Activated CD8-positive, alpha-beta T cell treated with anti-CD3 and anti-CD28 coated beads, Interleukin-2, amount 10 ng/mL, durations not matched to agents 7 days and 5 days (primary cell): ENCODE results near the gene UNC93B1. TPM values are rescaled to one million over a fixed set of nuclear protein-coding genes. Genes with fewer than 3 reads are reported as not detected.

Experiments
- ATAC-seq: fragments of 150-1000 bp; cut with Tn5 transposase; one replicate; pipeline ENCODE4 v1.10.0; 2021; ENCODE audit warnings: moderate library complexity
- CTCF ChIA-PET: fragments of 350-600 bp; sonication (Branson Sonifier 250); formaldehyde crosslinking; loops from one replicate; lab custom pipeline; 2021; ENCODE audit warnings: antibody characterized with exemption; lab: Charles Lee
- POLR2A ChIA-PET: fragments of 350-600 bp; sonication (Branson Sonifier 250); formaldehyde crosslinking; loops from one replicate; lab custom pipeline; 2021; ENCODE audit warnings: antibody characterized with exemption; lab: Charles Lee
- DNase-seq: peaks from one replicate; pipeline ENCODE4 v3.0.0-alpha.2; 2020
- H3K27ac Mint-ChIP-seq: one replicate; pipeline ENCODE4 v1.8.0; 2021; ENCODE audit warnings: mild to moderate bottlenecking, mixed read lengths
- H3K27me3 Mint-ChIP-seq: one replicate; pipeline ENCODE4 v1.8.0; 2021; ENCODE audit warnings: low read depth, mixed read lengths
- H3K36me3 Mint-ChIP-seq: one replicate; pipeline ENCODE4 v1.8.0; 2021; ENCODE audit warnings: low read depth, mixed read lengths
- H3K4me1 Mint-ChIP-seq: one replicate; pipeline ENCODE4 v1.8.0; 2021; ENCODE audit warnings: low read depth, mixed read lengths
- H3K4me3 Mint-ChIP-seq: one replicate; pipeline ENCODE4 v1.8.0; 2021; ENCODE audit warnings: mild to moderate bottlenecking, mixed read lengths
- H3K9me3 Mint-ChIP-seq: one replicate; pipeline ENCODE4 v1.8.0; 2022; ENCODE audit warnings: mixed read lengths; ENCODE audit not compliant: insufficient read depth
- total RNA-seq, 2 experiments: library from RNA; stranded (reverse); gene quantifications; one replicate each; pipeline ENCODE4 v1.2.3, GENCODE V29; 2021

The UNC93B1 gene
- total RNA-seq, 2 experiments from 2014 or later: 27.8 to 29.8 TPM

DNA sequence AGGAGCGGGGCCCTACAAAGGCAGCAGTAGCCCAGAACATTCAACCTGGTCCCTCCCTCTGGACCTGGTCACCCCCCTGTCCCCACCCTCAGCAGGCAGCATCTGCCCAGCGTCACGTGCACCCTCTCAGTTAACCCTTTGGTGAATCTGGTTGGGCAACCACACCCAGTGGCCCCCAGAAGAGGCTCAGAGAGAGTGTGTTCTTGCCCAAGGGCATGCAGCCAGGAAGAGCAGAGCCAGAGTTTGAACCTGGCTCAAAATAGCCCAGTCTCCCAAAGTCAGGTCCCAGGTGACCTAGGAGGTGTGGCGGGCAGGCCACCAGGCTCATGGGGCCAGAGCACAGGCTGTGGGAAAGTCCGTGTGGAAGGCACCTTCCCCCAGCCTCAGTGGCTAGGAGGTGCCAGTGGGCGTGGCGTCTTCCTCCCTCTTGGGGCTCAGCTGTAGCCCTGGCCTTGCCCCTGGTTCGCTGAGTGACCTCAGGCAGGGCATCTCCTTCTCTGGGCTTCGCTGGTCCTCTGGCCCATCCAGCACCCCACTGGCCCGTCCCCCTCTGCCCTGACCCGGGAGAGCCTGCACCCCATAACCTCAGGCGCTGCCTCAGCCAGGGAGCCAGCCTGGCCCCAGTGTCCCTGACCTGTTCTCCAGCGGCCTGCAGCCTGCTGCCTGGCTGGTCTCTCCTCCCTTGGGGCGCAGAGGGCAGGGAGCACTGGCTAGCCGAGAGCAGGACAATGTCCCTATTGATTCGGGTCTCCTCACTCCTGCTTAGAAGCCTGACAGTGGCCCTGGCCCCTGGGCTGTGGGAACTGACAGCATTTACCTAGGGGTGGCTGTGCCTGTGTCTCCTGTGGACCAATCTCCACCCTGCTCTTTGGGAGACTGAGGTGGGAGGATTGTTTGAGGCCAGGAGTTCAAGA lies 13.3 kb upstream of the UNC93B1 start:
- Mint-ChIP-seq H3K4me1 (no peaks in the 10 kb centered on the region), H3K27ac (no peak overlapping the region), H3K9me3 (no peaks in the 10 kb centered on the region), H3K36me3 (no peaks in the 10 kb centered on the region), H3K27me3 (no peaks in the 10 kb centered on the region), H3K4me3 (no peak overlapping the region)
- DNase-seq: no peak
- ATAC-seq: no peak
- ChIA-PET CTCF (no interaction called here), POLR2A (no interaction called here)

DNA sequence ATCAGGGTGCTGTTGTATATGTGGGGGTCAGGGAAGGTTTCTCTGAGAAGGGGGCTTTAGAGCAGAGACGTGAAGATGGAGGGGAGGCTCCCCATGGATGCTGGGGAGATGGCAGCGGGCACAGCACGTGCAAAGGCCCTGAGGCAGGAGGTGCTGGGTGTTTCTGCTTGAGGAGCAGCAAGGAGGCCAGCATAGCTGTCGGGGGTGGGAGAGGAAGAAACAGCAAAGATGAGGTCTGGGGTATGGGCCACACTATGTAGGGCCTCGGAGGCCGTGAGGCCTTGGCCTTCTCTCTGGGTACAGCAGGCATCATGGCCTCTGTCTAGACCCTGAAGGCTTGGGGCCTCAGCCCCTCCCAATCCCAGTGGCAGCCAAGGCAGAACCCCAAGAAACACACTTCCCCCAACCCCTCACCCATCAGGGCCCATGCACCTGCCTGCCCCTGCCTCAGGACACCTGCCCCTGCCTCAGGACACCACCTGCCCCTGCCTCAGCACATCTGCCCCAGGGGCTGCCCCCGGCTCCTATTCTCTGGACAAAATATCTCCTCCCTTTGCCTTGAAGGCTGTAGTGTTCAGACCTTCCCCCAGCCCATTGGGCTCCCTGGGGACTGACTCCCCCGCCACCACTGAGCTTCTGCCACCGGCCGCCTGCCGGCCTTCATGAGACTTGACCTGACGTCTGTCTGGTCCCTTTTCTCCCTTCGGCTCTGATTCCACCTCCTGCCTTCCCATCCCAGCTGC lies 12.4 kb upstream of the UNC93B1 start:
- Mint-ChIP-seq H3K4me1 (no peaks in the 10 kb centered on the region), H3K4me3 (no peak overlapping the region), H3K36me3 (no peaks in the 10 kb centered on the region), H3K9me3 (no peaks in the 10 kb centered on the region), H3K27ac (no peak overlapping the region), H3K27me3 (no peaks in the 10 kb centered on the region)
- ChIA-PET POLR2A (no interaction called here), CTCF (no interaction called here)
- ATAC-seq: no peak
- no peak for DNase-seq

DNA sequence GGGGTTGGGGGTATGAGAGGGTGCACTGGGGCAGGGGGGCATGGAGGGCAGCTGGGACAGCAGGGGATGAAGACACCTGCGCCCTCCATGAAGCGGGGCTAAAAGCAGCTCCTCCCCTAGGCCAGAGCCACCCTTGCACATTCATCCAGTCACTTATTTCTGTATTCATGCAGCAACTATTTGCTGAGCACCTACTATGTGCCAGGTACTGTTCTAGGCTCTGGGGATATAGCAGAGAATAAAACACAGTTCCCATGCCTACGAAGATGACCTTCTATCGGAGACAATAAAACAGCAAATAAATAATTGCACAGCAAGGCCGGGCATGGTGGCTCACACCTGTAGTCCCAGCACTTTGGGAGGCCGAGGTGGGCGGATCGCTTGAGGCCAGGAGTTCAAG lies 11.6 kb upstream of the UNC93B1 start:
- no peaks in the 10 kb centered on the region for H3K27me3 Mint-ChIP-seq
- no peak for DNase-seq
- no peak overlapping the region for H3K4me3 Mint-ChIP-seq
- no peaks in the 10 kb centered on the region for H3K4me1 Mint-ChIP-seq
- no peak for ATAC-seq
- ChIA-PET CTCF (no interaction called here), POLR2A (no interaction called here)
- no peaks in the 10 kb centered on the region for H3K36me3 Mint-ChIP-seq
- H3K27ac Mint-ChIP-seq: no peak overlapping the region
- no peaks in the 10 kb centered on the region for H3K9me3 Mint-ChIP-seq

DNA sequence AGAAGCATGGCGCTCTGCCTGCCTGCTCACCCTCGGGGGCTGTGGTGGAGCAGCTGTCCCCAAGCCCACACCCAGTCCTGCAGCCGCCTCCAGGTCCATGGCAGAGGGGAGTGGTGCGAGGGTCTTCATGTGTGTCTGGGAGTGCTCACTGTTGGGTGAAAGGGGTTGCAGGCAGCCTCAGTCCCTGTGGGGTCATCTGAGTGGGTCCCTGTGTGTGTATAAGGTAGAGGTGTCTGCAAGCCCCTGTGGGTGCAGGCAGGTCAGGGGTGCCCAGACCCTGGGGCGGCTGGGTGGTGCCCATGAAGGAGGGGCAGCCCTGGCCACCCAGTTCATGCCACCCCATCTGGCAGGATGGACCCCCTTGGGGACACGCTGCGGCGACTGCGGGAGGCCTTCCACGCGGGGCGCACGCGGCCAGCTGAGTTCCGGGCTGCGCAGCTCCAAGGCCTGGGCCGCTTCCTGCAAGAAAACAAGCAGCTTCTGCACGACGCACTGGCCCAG lies 11.1 kb upstream of the UNC93B1 start:
- peaks cover 4% of the 10 kb centered on the region for H3K4me1 Mint-ChIP-seq
- no peak for ATAC-seq
- ChIA-PET POLR2A (no interaction called here), CTCF (no interaction called here)
- no peak for DNase-seq
- H3K36me3 Mint-ChIP-seq: no peaks in the 10 kb centered on the region
- H3K9me3 Mint-ChIP-seq: no peaks in the 10 kb centered on the region
- no peak overlapping the region for H3K4me3 Mint-ChIP-seq
- no peaks in the 10 kb centered on the region for H3K27me3 Mint-ChIP-seq
- H3K27ac Mint-ChIP-seq: no peak overlapping the region

DNA sequence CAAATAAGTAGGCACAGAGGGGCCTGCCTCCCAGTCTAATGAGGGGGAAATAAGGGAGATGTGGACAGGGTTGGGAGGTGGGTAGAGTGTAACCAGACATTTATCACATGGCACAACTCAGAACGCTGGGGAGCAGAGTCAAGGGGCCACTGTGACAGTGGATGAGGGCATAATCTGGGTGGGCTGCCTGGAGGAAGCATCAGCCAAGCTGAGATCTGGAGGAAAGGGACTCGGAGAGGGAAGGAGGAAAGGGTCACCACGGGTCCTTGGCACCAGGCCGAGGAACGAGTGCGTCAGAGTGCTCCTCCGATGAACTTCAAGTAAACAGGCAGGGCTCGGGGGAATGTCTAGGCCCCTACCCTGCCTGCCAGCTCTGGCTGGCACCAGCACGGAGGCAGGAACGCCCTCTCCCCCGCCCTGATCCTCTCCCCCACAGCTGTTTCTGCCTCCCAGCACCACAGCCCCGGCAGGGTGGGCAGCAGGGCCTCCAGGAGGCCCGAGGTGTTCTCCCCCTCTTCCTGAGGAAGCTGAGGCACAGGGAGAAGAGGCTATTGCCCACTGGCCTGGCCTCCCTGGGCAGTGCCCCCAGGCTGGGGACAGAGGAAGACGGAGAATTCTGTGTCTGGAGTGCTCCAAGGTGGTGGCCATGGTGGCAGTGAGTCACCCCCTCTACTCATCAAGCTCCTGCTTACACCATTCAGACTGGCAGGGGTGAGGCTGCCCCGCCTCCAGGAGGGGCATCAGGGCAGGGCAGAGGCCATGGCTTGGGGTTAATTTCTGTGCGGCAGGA lies 10.5 kb upstream of the UNC93B1 start:
- POLR2A ChIA-PET: no interaction called here
- Mint-ChIP-seq H3K36me3 (no peaks in the 10 kb centered on the region), H3K9me3 (no peaks in the 10 kb centered on the region), H3K27me3 (no peaks in the 10 kb centered on the region), H3K4me3 (no peak overlapping the region), H3K27ac (no peak overlapping the region), H3K4me1 (peaks cover 9% of the 10 kb centered on the region)
- DNase-seq (no peak), ATAC-seq (peak; percentile 17)
- CTCF ChIA-PET: no interaction called here

DNA sequence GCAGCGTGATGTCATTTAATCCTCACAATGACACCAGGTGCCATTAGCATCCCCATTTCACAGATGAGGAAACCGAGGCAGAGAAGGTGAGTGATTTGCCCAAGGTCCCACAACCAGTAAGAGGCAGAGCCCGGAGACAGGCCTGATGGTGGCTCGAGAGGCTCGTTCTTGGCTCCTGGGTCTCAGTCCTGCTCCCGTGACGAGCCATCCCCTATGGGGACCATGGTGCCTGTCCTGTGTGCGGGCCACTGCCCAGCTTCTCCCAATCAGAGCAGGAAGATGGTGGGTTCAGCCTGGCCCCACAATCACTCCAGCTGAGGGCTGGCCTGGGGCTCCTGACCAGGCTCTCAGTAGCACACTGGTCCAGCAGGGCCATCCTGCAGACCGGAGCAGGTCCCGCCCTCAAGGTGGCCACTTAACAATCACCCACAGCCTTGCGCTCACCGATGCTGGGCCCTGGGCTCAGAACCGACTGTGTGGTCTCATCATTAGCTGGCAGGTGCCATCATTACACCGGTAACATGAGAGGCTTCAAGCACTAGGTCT lies 9.8 kb upstream of the UNC93B1 start:
- Mint-ChIP-seq H3K4me3 (no peak overlapping the region), H3K9me3 (no peaks in the 10 kb centered on the region), H3K36me3 (no peaks in the 10 kb centered on the region), H3K27me3 (no peaks in the 10 kb centered on the region), H3K4me1 (peaks cover 16% of the 10 kb centered on the region), H3K27ac (no peak overlapping the region)
- CTCF ChIA-PET: no interaction called here
- ATAC-seq: no peak
- DNase-seq: no peak
- POLR2A ChIA-PET: no interaction called here

DNA sequence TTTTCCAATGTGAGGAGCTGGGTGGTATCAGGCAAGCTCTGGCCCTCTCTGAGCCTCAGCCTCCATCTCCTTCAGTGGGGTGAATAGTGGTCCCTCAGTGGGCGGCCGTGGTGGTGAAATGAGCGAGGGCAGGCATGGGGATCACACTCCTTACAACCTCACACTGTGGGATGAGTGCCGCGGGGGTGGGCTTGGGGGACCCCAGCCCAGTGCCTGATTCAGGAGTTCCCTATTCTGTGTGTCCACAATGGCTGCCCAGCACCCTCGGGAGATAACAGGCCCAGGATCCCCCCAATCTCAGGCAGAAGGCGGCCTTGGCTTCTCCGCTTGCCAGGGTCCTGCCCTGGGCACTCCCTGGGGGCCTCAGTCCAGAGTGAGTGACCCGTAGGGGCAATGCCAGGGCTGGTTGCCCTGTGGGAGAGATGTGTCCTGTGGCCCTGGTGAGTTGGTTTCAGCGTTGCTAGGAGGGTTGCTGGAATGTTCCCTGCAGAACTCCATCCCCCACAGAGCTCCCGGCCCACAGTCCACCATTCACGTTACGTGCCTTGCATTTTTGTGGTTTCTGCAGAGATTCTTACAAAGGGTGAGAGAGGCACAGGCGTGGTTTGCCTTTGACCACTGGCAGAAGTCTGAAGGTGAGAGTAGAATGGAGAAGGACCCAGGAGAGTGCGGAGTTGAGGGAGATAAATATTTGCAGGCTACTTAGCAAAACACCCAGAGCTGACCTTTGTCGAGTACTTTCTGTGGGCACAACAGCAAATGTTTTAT lies 9.1 kb upstream of the UNC93B1 start:
- no peak for DNase-seq
- ChIA-PET CTCF (interaction anchor here (0.5 kb wide), 1 partner anchor 196 kb away, joined by 3 read pairs; no protein-coding TSS in a partner anchor), POLR2A (no interaction called here)
- Mint-ChIP-seq H3K9me3 (no peaks in the 10 kb centered on the region), H3K27me3 (no peaks in the 10 kb centered on the region), H3K4me1 (peaks cover 16% of the 10 kb centered on the region), H3K4me3 (no peak overlapping the region), H3K27ac (no peak overlapping the region), H3K36me3 (no peaks in the 10 kb centered on the region)
- ATAC-seq: no peak

DNA sequence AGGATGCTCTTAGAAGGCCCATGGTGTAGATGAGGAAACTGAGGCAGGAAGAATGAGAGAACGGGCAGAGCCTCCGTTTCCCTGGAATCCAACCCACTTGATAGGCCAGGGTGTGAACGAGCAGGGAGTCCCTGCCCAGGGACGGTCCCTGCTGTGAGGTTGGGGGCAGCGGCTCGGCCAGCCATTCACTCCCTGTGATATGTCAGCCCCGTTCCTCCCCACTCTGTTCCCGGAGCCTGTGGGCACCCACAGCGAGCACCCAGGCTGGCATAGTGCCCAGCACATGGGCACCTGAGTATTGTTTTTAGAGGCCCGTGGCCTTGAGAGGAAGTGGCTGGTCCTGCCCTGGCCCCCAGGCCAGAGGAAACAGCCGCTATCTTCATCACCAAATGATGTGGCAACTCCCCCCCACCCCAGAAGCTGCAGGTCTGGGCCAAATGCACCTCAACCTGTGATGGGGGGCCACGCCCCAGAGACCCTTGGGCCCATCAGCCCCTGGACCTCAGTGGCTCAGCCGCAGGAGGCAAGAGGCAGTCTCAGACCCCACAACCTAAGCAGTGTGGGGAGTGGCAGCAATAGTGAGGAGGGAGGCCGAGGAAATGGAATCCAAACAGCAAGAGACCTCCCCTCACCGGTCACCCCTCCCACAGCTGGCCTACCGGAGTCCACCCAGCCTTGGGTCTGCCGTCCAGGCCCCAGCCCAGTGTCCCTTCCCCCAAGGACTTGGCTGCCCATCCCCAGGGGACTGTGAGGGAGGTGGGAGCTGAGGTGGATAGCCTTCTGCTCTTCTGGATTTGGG lies 8.3 kb upstream of the UNC93B1 start:
- POLR2A ChIA-PET: no interaction called here
- Mint-ChIP-seq H3K27me3 (no peaks in the 10 kb centered on the region), H3K36me3 (no peaks in the 10 kb centered on the region), H3K9me3 (no peaks in the 10 kb centered on the region), H3K4me1 (peaks cover 16% of the 10 kb centered on the region), H3K27ac (no peak overlapping the region), H3K4me3 (no peak overlapping the region)
- DNase-seq: no peak
- CTCF ChIA-PET: interaction anchor here (0.5 kb wide), 1 partner anchor 197 kb away, joined by 3 read pairs; no protein-coding TSS in a partner anchor
- ATAC-seq: no peak

DNA sequence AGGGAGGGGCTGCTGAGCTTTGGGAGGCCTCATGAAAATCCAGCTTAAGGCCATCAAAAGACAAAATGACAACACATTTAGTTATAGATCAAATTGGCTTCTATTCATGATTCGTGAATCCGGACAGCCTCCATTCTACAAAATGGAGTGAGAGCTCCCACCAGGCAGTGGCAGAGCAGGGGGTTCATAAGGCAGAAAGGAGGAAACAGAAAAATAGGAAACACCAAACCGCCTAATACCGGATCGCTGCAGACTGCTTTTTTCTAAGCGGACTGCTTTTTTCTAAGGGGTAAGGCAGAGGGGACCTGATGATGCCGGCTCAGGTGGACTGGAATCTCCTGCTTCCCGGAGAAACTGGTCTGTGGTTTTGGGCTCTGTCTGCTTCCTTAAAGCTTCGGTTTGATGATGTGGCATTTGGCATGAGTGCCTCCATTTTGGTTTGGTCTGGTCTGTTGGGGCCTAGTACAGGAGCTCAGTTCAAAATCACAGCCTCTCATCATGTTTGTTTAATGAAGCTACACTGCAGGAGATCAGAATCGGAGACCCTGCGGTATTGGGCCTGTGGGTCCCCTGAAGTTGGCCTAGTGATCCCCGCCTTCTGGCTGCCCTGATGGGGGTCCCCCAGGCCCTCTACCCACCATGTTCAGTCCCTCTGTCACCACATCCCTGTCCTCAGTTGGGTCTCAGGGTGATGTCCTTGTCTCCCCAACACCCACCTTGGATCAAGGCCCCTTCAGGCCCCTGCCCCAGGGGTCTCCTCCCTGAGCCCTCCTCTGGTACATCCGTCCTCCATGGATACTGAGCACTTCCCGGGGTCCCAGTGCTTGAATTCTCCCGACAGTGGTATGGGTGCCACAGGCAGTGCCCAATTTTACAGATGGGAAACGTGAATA lies 7.4 kb upstream of the UNC93B1 start:
- Mint-ChIP-seq H3K27me3 (no peaks in the 10 kb centered on the region), H3K27ac (no peak overlapping the region), H3K4me1 (peaks cover 18% of the 10 kb centered on the region), H3K36me3 (no peaks in the 10 kb centered on the region), H3K4me3 (no peak overlapping the region), H3K9me3 (no peaks in the 10 kb centered on the region)
- ATAC-seq (no peak), DNase-seq (no peak)
- ChIA-PET POLR2A (no interaction called here), CTCF (interaction anchor here (0.8 to 1.3 kb wide), 2 partner anchors 13 to 195 kb away, joined by 4 to 5 read pairs; no protein-coding TSS in a partner anchor)
